Breast epithelium (tissue), 3 donors: ENCODE results near the gene USH1G.

Experiments
- POLR2A ChIP-seq: fragments of 450-650 bp; IDR thresholded peaks from one replicate; pipeline ENCODE4 v1.6.1; 2016; ENCODE audit warnings: antibody characterized with exemption, mild to moderate bottlenecking, moderate library complexity
- POLR2AphosphoS5 ChIP-seq, 3 donors: sonication (generic); formaldehyde crosslinking; IDR thresholded peaks; one replicate each; pipeline ENCODE4 v1.6.1; 2017; ENCODE audit warnings: antibody characterized with exemption in 3 of 3
- TF ChIP-seq, protein P1 (sequence below), 3 donors: fragments of 450-650 bp; IDR thresholded peaks; one replicate each; pipeline ENCODE4 v1.5.1; 2016 to 2017; ENCODE audit warnings: antibody characterized with exemption in 3 of 3, mild to moderate bottlenecking in 3 of 3, moderate library complexity in 3 of 3

DNA sequence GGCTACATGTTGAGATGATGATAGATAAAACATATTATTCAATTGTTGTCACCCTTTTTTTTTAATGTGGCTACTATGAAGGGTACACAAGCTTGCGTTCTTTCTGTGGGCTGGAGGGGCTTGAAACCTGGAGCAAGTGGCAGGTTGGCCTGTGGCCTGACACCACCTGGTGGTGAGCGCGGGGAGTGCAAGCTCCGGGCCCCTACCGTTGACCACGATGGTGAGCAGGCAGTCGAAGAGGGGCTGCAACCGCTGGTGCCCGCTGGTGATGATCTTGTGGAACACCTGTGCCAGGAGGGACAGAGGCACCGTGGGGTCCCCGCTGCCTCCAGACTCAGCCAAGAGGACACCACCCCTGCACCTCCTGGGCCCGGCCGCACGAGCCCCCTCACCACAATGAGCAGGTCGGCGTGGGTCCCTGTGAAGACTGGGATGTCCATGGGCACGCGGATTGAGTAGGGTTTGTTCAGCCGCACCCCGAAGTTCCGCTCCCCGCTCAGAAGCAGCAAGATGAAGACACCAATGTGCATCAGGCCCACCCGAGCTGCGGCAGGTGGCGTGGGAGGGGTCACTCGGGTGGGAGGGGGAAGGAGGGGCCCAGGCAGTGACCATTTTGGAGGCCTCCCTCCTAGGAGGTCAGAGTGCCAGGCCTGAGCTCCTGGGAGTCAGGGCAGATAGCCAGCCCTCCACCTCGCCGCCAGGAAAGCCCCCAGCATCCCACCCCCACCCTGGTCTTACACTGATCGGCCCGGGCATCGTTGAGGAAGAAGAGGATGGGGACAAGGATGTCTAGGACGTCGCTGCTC, 35.1 kb upstream of the USH1G start:
- TF ChIP-seq, protein P1, sequence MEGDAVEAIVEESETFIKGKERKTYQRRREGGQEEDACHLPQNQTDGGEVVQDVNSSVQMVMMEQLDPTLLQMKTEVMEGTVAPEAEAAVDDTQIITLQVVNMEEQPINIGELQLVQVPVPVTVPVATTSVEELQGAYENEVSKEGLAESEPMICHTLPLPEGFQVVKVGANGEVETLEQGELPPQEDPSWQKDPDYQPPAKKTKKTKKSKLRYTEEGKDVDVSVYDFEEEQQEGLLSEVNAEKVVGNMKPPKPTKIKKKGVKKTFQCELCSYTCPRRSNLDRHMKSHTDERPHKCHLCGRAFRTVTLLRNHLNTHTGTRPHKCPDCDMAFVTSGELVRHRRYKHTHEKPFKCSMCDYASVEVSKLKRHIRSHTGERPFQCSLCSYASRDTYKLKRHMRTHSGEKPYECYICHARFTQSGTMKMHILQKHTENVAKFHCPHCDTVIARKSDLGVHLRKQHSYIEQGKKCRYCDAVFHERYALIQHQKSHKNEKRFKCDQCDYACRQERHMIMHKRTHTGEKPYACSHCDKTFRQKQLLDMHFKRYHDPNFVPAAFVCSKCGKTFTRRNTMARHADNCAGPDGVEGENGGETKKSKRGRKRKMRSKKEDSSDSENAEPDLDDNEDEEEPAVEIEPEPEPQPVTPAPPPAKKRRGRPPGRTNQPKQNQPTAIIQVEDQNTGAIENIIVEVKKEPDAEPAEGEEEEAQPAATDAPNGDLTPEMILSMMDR (IDR thresholded peaks at IDR 0.05), result peak; percentile 82 to 87 (median 86)
- TF ChIP-seq POLR2A (no peak), POLR2AphosphoS5 (IDR thresholded peaks at IDR 0.05) (no peak)
